ENCODE measurements around the gene TLL2.

GRCh38 chr10:96417441-96417840 lies 96.3 kb downstream of the TLL2 start:
- no peak for TF ChIP-seq POLR2A (IDR thresholded peaks at IDR 0.05)
- TF ChIP-seq CTCF (IDR thresholded peaks at IDR 0.05), result no peak
- no peak for TF ChIP-seq EP300 (IDR thresholded peaks at IDR 0.05)

All from tibial nerve (tissue), 4 donors.